Keratinocyte (primary cell): Measurements from ENCODE around the gene SIGLEC6.

Source experiments
- CTCF ChIP-seq, 3 experiments: IDR thresholded peaks in 1 of 3; conservative IDR thresholded peaks in 1 of 3; optimal IDR thresholded peaks in 1 of 3; 2 replicates in 2 of 3; 3 replicates in 1 of 3; pipeline versions ENCODE3 to v1.5.1; 2011; ENCODE audit warnings: low read length in 3 of 3, mild to moderate bottlenecking in 3 of 3, moderate library complexity in 2 of 3, control low read depth in 1 of 3, inconsistent platforms in 1 of 3; ENCODE audit not compliant: insufficient read depth in 2 of 3; ENCODE audit errors: extremely low read depth in 1 of 3
- EZH2 ChIP-seq: IDR thresholded peaks from one replicate; pipeline ENCODE4 v1.6.1; 2012; ENCODE audit warnings: inconsistent platforms, mild to moderate bottlenecking, low read length, moderate library complexity

- TF ChIP-seq CTCF (optimal IDR thresholded peaks at IDR 0.05 in 1 of 3, IDR thresholded peaks at IDR 0.05 in 1 of 3, conservative IDR thresholded peaks at IDR 0.05 in 1 of 3; ENCODE audit: extremely low read depth in 1 of 3, insufficient read depth in 2 of 3, low read length in 3 of 3), result peak; percentile 62 to 73 (median 72)
- no peak for TF ChIP-seq EZH2
These were observed 16.5 kb downstream of the SIGLEC6 start for GRCh38 chr19:51514866-51515481.
